GM12878 (cell line): ENCODE results near the gene TIGD4. TPM values are rescaled to one million over a fixed set of nuclear protein-coding genes. Genes with fewer than 3 reads are reported as not detected.
A peak's percentile ranks its signal among the peaks of the same experiment; 100 is the strongest.

ENCODE experiments used
- ATAC-seq: fragments of 200-7000 bp; cut with Tn5 transposase; 3 replicates; pipeline ENCODE4 v1.9.1; 2020; ENCODE audit warnings: mild to moderate bottlenecking, moderate library complexity
- BruUV-seq: library from RNA; stranded (reverse); fragments of 400-500 nt; replicated peaks from 2 replicates; lab custom pipeline; 2021; lab: Mats Ljungman, UMichigan
- CTCF ChIA-PET: fragments of 300-600 bp; sonication (Branson Sonifier 250); formaldehyde crosslinking; extraction: SDS; loops from one replicate; lab custom pipeline; 2021; ENCODE audit warnings: inconsistent platforms; lab: Yijun Ruan, JAX
- POLR2A ChIA-PET: fragments of 350-600 bp; formaldehyde crosslinking; extraction: SDS; loops from one replicate; lab custom pipeline; 2021; ENCODE audit warnings: inconsistent platforms; lab: Charles Lee
- RAD21 ChIA-PET: fragments of 300-600 bp; sonication (Branson Sonifier 250); formaldehyde crosslinking; loops from one replicate; lab custom pipeline; 2023; ENCODE audit warnings: antibody characterized with exemption; ENCODE audit not compliant: unreplicated experiment; lab: Charles Lee
- SMC1A ChIA-PET: fragments of 300-600 bp; sonication (Branson Sonifier 250); formaldehyde crosslinking; loops from one replicate; lab custom pipeline; 2023; ENCODE audit not compliant: unreplicated experiment, uncharacterized antibody; lab: Charles Lee
- DNase-seq: peaks from one replicate; pipeline ENCODE4 v3.0.0-alpha.2; 2011; ENCODE audit warnings: low read depth, low spot score
- FAIRE-seq: peaks from 3 replicates; lab custom pipeline; 2011; peaks lifted over from hg19 to GRCh38; lab: Jason Lieb, UNC
- H2AFZ ChIP-seq: 2 replicates; pipeline ENCODE4 v1.6.0; 2011; ENCODE audit warnings: low read depth, low read length, control low read depth; ENCODE audit not compliant: control insufficient read depth
- H3K27ac ChIP-seq: 2 replicates; pipeline ENCODE4 v1.5.1; 2011; ENCODE audit warnings: control low read depth; ENCODE audit not compliant: control insufficient read depth, insufficient read depth
- H3K27me3 ChIP-seq, 2 experiments: replicated peaks in 1 of 2; 2 replicates each; pipeline versions ENCODE4 v1.6.0 to v1.6.1; 2011; ENCODE audit warnings: low read length in 1 of 2; ENCODE audit not compliant: control insufficient read depth in 2 of 2, insufficient read depth in 2 of 2
- H3K36me3 ChIP-seq, 2 experiments: 2 replicates each; pipeline ENCODE4 v1.5.1; 2011; ENCODE audit warnings: low read length in 1 of 2; ENCODE audit not compliant: control insufficient read depth in 2 of 2, insufficient read depth in 2 of 2
- H3K4me1 ChIP-seq: 2 replicates; pipeline ENCODE4 v1.6.1; 2011; ENCODE audit warnings: mild to moderate bottlenecking, low read length, moderate library complexity, mixed read lengths; ENCODE audit not compliant: control insufficient read depth, insufficient read depth
- H3K4me2 ChIP-seq: 2 replicates; pipeline ENCODE4 v1.6.0; 2011; ENCODE audit warnings: control low read depth; ENCODE audit not compliant: control insufficient read depth, insufficient read depth
- H3K4me3 ChIP-seq: fragments of 200-600 bp; sonication (generic); 2 replicates; pipeline ENCODE4 v1.5.1; 2016
- H3K79me2 ChIP-seq: 2 replicates; pipeline ENCODE4 v1.6.0; 2011; ENCODE audit warnings: low read length; ENCODE audit not compliant: control insufficient read depth, insufficient read depth
- H3K9ac ChIP-seq: 2 replicates; pipeline ENCODE4 v1.8.0; 2011; ENCODE audit warnings: low read length, control low read depth, mixed read lengths; ENCODE audit not compliant: control insufficient read depth, insufficient read depth
- H3K9me3 ChIP-seq: replicated peaks from 3 replicates; pipeline ENCODE4 v1.5.1; 2011; ENCODE audit warnings: mild to moderate bottlenecking, low read length; ENCODE audit not compliant: control insufficient read depth, insufficient read depth
- H4K20me1 ChIP-seq: 2 replicates; pipeline ENCODE4 v1.6.0; 2011; ENCODE audit not compliant: control insufficient read depth, insufficient read depth
- EP300 ChIP-seq, 2 experiments: fragments of 150-350 bp in 1 of 2; IDR thresholded peaks; 2 replicates each; pipeline ENCODE4 v1.6.1; 2011 to 2012; ENCODE audit warnings: low read depth in 2 of 2, low read length in 2 of 2, borderline replicate concordance in 1 of 2, improper control_type of control experiment in 1 of 2, inconsistent platforms in 1 of 2; ENCODE audit not compliant: control insufficient read depth in 1 of 2
- HCFC1 ChIP-seq: fragments of 150-350 bp; IDR thresholded peaks from 2 replicates; pipeline ENCODE4 v1.6.1; 2014; ENCODE audit warnings: low read length
- NKRF ChIP-seq: fragments of 450-650 bp; conservative IDR thresholded peaks from 2 replicates; pipeline ENCODE4 v1.6.1; 2017; ENCODE audit warnings: mild to moderate bottlenecking, moderate library complexity
- RFX5 ChIP-seq: IDR thresholded peaks from 2 replicates; pipeline ENCODE4 v1.6.1; 2011; ENCODE audit warnings: low read depth, low read length, improper control_type of control experiment
- RUNX3 ChIP-seq: IDR thresholded peaks from 2 replicates; pipeline ENCODE4 v1.6.1; 2012; ENCODE audit warnings: low read length, inconsistent platforms
- SMARCA5 ChIP-seq: fragments of 450-650 bp; IDR thresholded peaks from 2 replicates; pipeline ENCODE4 v1.6.1; 2017; ENCODE audit warnings: mild to moderate bottlenecking
- SMC3 ChIP-seq: IDR thresholded peaks from 2 replicates; pipeline ENCODE4 v1.6.1; 2011; ENCODE audit warnings: low read length, improper control_type of control experiment, borderline replicate concordance
- SUPT20H ChIP-seq: IDR thresholded peaks from 2 replicates; pipeline ENCODE4 v1.6.1; 2011; ENCODE audit warnings: low read depth, mild to moderate bottlenecking, low read length, moderate library complexity, borderline replicate concordance; ENCODE audit not compliant: control insufficient read depth
- TCF7 ChIP-seq: IDR thresholded peaks from 2 replicates; pipeline ENCODE4 v1.6.1; 2014; ENCODE audit warnings: antibody characterized with exemption, borderline replicate concordance
- ZNF592 ChIP-seq: fragments of 450-650 bp; IDR thresholded peaks from 2 replicates; pipeline ENCODE4 v1.6.1; 2017; ENCODE audit warnings: mild to moderate bottlenecking, moderate library complexity
- WGBS: methylation state at CpG from one replicate; pipeline ENCODE4 v1.1.6; 2016; ENCODE audit warnings: low lambda C conversion rate; ENCODE audit not compliant: insufficient replicate concordance, insufficient coverage; ENCODE audit errors: missing lambda C conversion rate; 5-methylcytosine and 5-hydroxymethylcytosine counted together
- in situ Hi-C: fragments of 300-500 bp; cut with MboI; formaldehyde crosslinking; loops from 9 replicates; pipeline ENCODE4 v1.14.3; 2018; ENCODE audit warnings: mixed read lengths
- intact Hi-C: fragments of 100-400 bp; cut with micrococcal nuclease; formaldehyde crosslinking; loops from one replicate; pipeline ENCODE4 v1.14.2; 2022; ENCODE audit not compliant: unreplicated experiment
- polyA plus RNA-seq, 11 experiments: library from polyadenylated mRNA; depleted of rRNA in 4 of 11; unstranded in 6 of 11; stranded (reverse) in 5 of 11; fragments of >200 nt; fragmentation: Nextera tagmentation in 4 of 11; fragmentation: Illumina TruSeq in 1 of 11; extraction: Ambion mirVana in 4 of 11; extraction: Trizol in 1 of 11; gene quantifications; 1 replicate in 1 of 11; 2 replicates in 10 of 11; pipeline versions ENCODE4 v1.2.1 to v1.2.3, GENCODE V29; 2011 to 2016; ENCODE audit warnings: inconsistent platforms in 2 of 11, missing spikeins in 2 of 11, low read depth in 1 of 11
- total RNA-seq, 4 experiments: library from RNA; depleted of rRNA in 3 of 4; stranded (reverse); fragments of >200 nt in 3 of 4; fragmentation: Illumina TruSeq in 1 of 4; extraction: Trizol in 1 of 4; gene quantifications; 2 replicates each; pipeline versions ENCODE4 v1.2.1 to v1.2.3, GENCODE V29; 2013 to 2021

Gene TIGD4
- total and polyA plus RNA-seq, 10 of the 15 experiments (the other 5 are each of a cell fraction or from before 2014, with no cell fraction given) = 0.20 to 1.6 (median 0.48) TPM

- FAIRE-seq (no peak), DNase-seq (no peak), ATAC-seq (no peak)
- Histone ChIP-seq H3K27ac (no peak overlapping the region), H3K4me2 (no peak overlapping the region), H3K9ac (no peak overlapping the region), H3K4me3 (no peak overlapping the region), H3K79me2 (no peaks in the 10 kb centered on the region), H4K20me1 (no peaks in the 10 kb centered on the region), H2AFZ (no peak overlapping the region; the same call in 1 of the 2 replicates), H3K27me3 (0 out of 4 replicates have a peak, but pooled peaks cover 0 to 2% of the 10 kb centered on the region in 2 experiments), H3K36me3 (no peaks in the 10 kb centered on the region), H3K4me1 (no peaks in the 10 kb centered on the region), H3K9me3 (no peaks in the 10 kb centered on the region)
- in situ Hi-C loops = no loop called here
- RAD21 ChIA-PET = interaction anchor here (0.6 to 1.3 kb wide), 6 partner anchors 8 to 319 kb away, joined by 3 to 5 read pairs (median 4); no protein-coding TSS in a partner anchor
- intact Hi-C loops = no loop called here
- TF ChIP-seq RFX5 (no peak), EP300 (IDR thresholded peaks at IDR 0.05; ENCODE audit: borderline replicate concordance in 1 of 2, control insufficient read depth in 1 of 2, low read depth in 2 of 2, low read length in 2 of 2) (no peak), RUNX3 (0 out of 2 replicates have a peak, but pooled peaks have one; percentile 15)
- SMC1A ChIA-PET = interaction anchor here (0.9 to 2.0 kb wide), 7 partner anchors 18 to 311 kb away, joined by 3 to 8 read pairs (median 6); no protein-coding TSS in a partner anchor
- WGBS = 0% methylated on average over 1 of the region's 1 CpG
- BruUV-seq = no TSS peak
- POLR2A ChIA-PET = interaction anchor here (1.5 kb wide), 1 partner anchor 90 kb away, joined by 3 read pairs; no protein-coding TSS in a partner anchor
- CTCF ChIA-PET = interaction anchor here (0.8 to 2.0 kb wide), 9 partner anchors 8 to 319 kb away, joined by 3 to 9 read pairs (median 4); no protein-coding TSS in a partner anchor
Observed at GRCh38 chr4:152727784-152728183, 51.7 kb downstream of the TIGD4 start.

GRCh38 chr4:152724494-152724893 lies 55.0 kb downstream of the TIGD4 start:
- POLR2A ChIA-PET = interaction anchor here (0.7 kb wide), 1 partner anchor 47 kb away, joined by 3 read pairs; no protein-coding TSS in a partner anchor
- 60% methylated on average over 5 of the region's 5 CpGs for WGBS
- Histone ChIP-seq H3K36me3 (no peaks in the 10 kb centered on the region), H4K20me1 (no peaks in the 10 kb centered on the region), H3K4me1 (no peaks in the 10 kb centered on the region), H3K4me2 (no peak overlapping the region), H3K27me3 (0 out of 4 replicates have a peak, but pooled peaks cover 0 to 2% of the 10 kb centered on the region in 2 experiments), H3K27ac (no peak overlapping the region), H2AFZ (no peak overlapping the region), H3K9ac (no peak overlapping the region), H3K4me3 (no peak overlapping the region), H3K79me2 (no peaks in the 10 kb centered on the region), H3K9me3 (no peaks in the 10 kb centered on the region)
- RAD21 ChIA-PET = no interaction called here
- no peak for DNase-seq
- intact Hi-C loops (no loop called here), in situ Hi-C loops (no loop called here)
- no TSS peak for BruUV-seq
- no peak for FAIRE-seq
- CTCF ChIA-PET = interaction anchor here (4.4 kb wide), 1 partner anchor 11 kb away, joined by 16 read pairs; no protein-coding TSS in a partner anchor
- SMC1A ChIA-PET = interaction anchor here (1.0 to 1.2 kb wide), 2 partner anchors 26 to 46 kb away, joined by 3 read pairs; no protein-coding TSS in a partner anchor
- ATAC-seq = no peak
- TF ChIP-seq SMC3 (no peak), NKRF (no peak), SMARCA5 (no peak), ZNF592 (no peak), TCF7 (no peak), SUPT20H (no peak), HCFC1 (no peak)
